Activated T-helper 1 cell treated with anti-CD3 and anti-CD28 coated beads, Interleukin-12 subunit alpha, Interleukin-12 subunit beta, Interleukin-2, Interleukin-4 antibody, amounts not matched to agents 30 ng/mL and 10 ng/mL and 1 ng/mL, durations not matched to agents 14 hours and 24 hours and 36 hours (primary cell): ENCODE measurements around the gene POLE. TPM values are rescaled to one million over a fixed set of nuclear protein-coding genes. Genes with fewer than 3 reads are reported as not detected.
A peak's percentile ranks its signal among the peaks of the same experiment; 100 is the strongest.

Experiments
- DNase-seq: peaks from one replicate; pipeline ENCODE4 v3.0.0; 2021; ENCODE audit warnings: low spot score
- H3K27ac Mint-ChIP-seq: one replicate; pipeline ENCODE4 v1.8.0; 2021; ENCODE audit warnings: mild to moderate bottlenecking, mixed read lengths
- H3K27me3 Mint-ChIP-seq: one replicate; pipeline ENCODE4 v1.8.0; 2022; ENCODE audit warnings: mild to moderate bottlenecking, moderate library complexity, mixed read lengths; ENCODE audit not compliant: insufficient read depth
- H3K36me3 Mint-ChIP-seq: one replicate; pipeline ENCODE4 v1.8.0; 2021; ENCODE audit warnings: low read depth, mixed read lengths
- H3K4me1 Mint-ChIP-seq: one replicate; pipeline ENCODE4 v1.8.0; 2021; ENCODE audit warnings: low read depth, mixed read lengths
- H3K4me3 Mint-ChIP-seq: one replicate; pipeline ENCODE4 v1.8.0; 2021; ENCODE audit warnings: mild to moderate bottlenecking, moderate library complexity, mixed read lengths
- H3K9me3 Mint-ChIP-seq: one replicate; pipeline ENCODE4 v1.8.0; 2021; ENCODE audit warnings: mixed read lengths
- intact Hi-C: fragments of 100-400 bp; cut with micrococcal nuclease; formaldehyde crosslinking; loops from one replicate; pipeline ENCODE4 v1.15.1; 2024
- total RNA-seq: library from RNA; stranded (reverse); gene quantifications from 2 replicates; pipeline ENCODE4 v1.2.3, GENCODE V29; 2022

The POLE gene
- total RNA-seq, 1 donor from 2014 or later = 168 TPM

- no peak overlapping the region for H3K27ac Mint-ChIP-seq
- DNase-seq = no peak
- H3K36me3 Mint-ChIP-seq = peaks cover 57% of the 10 kb centered on the region
- H3K9me3 Mint-ChIP-seq = no peaks in the 10 kb centered on the region
- H3K4me3 Mint-ChIP-seq = no peak overlapping the region
- H3K4me1 Mint-ChIP-seq = peaks cover 5% of the 10 kb centered on the region
- no peaks in the 10 kb centered on the region for H3K27me3 Mint-ChIP-seq
- intact Hi-C loops = no loop called here
Observed at GRCh38 chr12:132724506-132725241, 37.5 kb upstream of the POLE start.

GRCh38 chr12:132723764-132724140 lies 36.6 kb upstream of the POLE start:
- intact Hi-C loops = no loop called here
- Mint-ChIP-seq H3K4me1 (peaks cover 5% of the 10 kb centered on the region), H3K36me3 (peaks cover 60% of the 10 kb centered on the region), H3K9me3 (no peaks in the 10 kb centered on the region), H3K27me3 (no peaks in the 10 kb centered on the region), H3K27ac (no peak overlapping the region), H3K4me3 (no peak overlapping the region)
- no peak for DNase-seq

- no peak overlapping the region for H3K27ac Mint-ChIP-seq
- no peaks in the 10 kb centered on the region for H3K9me3 Mint-ChIP-seq
- no peak overlapping the region for H3K4me3 Mint-ChIP-seq
Observed at GRCh38 chr12:132723015-132723763, 36.0 kb upstream of the POLE start.

GRCh38 chr12:132720606-132721345 lies 33.6 kb upstream of the POLE start:
- H3K27ac Mint-ChIP-seq = no peak overlapping the region
- intact Hi-C loops = no loop called here

More at GRCh38 chr12:132723015-132723763, 36.0 kb upstream of the POLE start:
- intact Hi-C loops = no loop called here
- Mint-ChIP-seq H3K36me3 (peaks cover 55% of the 10 kb centered on the region), H3K4me1 (peaks cover 5% of the 10 kb centered on the region), H3K27me3 (no peaks in the 10 kb centered on the region)
- DNase-seq = no peak

GRCh38 chr12:132719954-132720324 lies 32.8 kb upstream of the POLE start:
- intact Hi-C loops = no loop called here
- DNase-seq = no peak
- peaks cover 38% of the 10 kb centered on the region for H3K36me3 Mint-ChIP-seq

More at GRCh38 chr12:132720606-132721345, 33.6 kb upstream of the POLE start:
- Mint-ChIP-seq H3K4me3 (no peak overlapping the region), H3K4me1 (peaks cover 5% of the 10 kb centered on the region), H3K27me3 (no peaks in the 10 kb centered on the region), H3K9me3 (no peaks in the 10 kb centered on the region), H3K36me3 (peaks cover 43% of the 10 kb centered on the region)
- DNase-seq = no peak

GRCh38 chr12:132719141-132719953 lies 32.2 kb upstream of the POLE start:
- Mint-ChIP-seq H3K36me3 (peaks cover 41% of the 10 kb centered on the region), H3K27me3 (no peaks in the 10 kb centered on the region), H3K9me3 (no peaks in the 10 kb centered on the region), H3K27ac (no peak overlapping the region), H3K4me1 (peaks cover 4% of the 10 kb centered on the region), H3K4me3 (no peak overlapping the region)
- DNase-seq = no peak
- intact Hi-C loops = no loop called here

More at GRCh38 chr12:132719954-132720324, 32.8 kb upstream of the POLE start:
- no peak overlapping the region for H3K27ac Mint-ChIP-seq
- no peak overlapping the region for H3K4me3 Mint-ChIP-seq
- peaks cover 5% of the 10 kb centered on the region for H3K4me1 Mint-ChIP-seq
- H3K27me3 Mint-ChIP-seq = no peaks in the 10 kb centered on the region
- H3K9me3 Mint-ChIP-seq = no peaks in the 10 kb centered on the region

- Mint-ChIP-seq H3K36me3 (peaks cover 35% of the 10 kb centered on the region), H3K4me1 (peaks cover under 1% of the 10 kb centered on the region), H3K27ac (no peak overlapping the region), H3K27me3 (no peaks in the 10 kb centered on the region), H3K4me3 (no peak overlapping the region), H3K9me3 (no peaks in the 10 kb centered on the region)
- intact Hi-C loops = no loop called here
- DNase-seq = no peak
Observed at GRCh38 chr12:132718644-132719043, 31.5 kb upstream of the POLE start.

- no peaks in the 10 kb centered on the region for H3K27me3 Mint-ChIP-seq
- H3K9me3 Mint-ChIP-seq = no peaks in the 10 kb centered on the region
- peaks cover 29% of the 10 kb centered on the region for H3K36me3 Mint-ChIP-seq
- peaks cover 6% of the 10 kb centered on the region for H3K4me1 Mint-ChIP-seq
- H3K27ac Mint-ChIP-seq = no peak overlapping the region
- no peak for DNase-seq
- intact Hi-C loops = no loop called here
- no peak overlapping the region for H3K4me3 Mint-ChIP-seq
Observed at GRCh38 chr12:132717531-132718387, 30.6 kb upstream of the POLE start.

GRCh38 chr12:132717011-132717410 lies 29.9 kb upstream of the POLE start:
- Mint-ChIP-seq H3K36me3 (peaks cover 30% of the 10 kb centered on the region), H3K27ac (no peak overlapping the region), H3K4me1 (peaks cover 10% of the 10 kb centered on the region), H3K9me3 (no peaks in the 10 kb centered on the region), H3K27me3 (no peaks in the 10 kb centered on the region), H3K4me3 (no peak overlapping the region)
- intact Hi-C loops = no loop called here
- no peak for DNase-seq

GRCh38 chr12:132716356-132716755 lies 29.2 kb upstream of the POLE start:
- no peaks in the 10 kb centered on the region for H3K27me3 Mint-ChIP-seq
- peaks cover 10% of the 10 kb centered on the region for H3K4me1 Mint-ChIP-seq
- no peak overlapping the region for H3K4me3 Mint-ChIP-seq
- intact Hi-C loops = no loop called here
- peaks cover 30% of the 10 kb centered on the region for H3K36me3 Mint-ChIP-seq
- no peak for DNase-seq
- H3K27ac Mint-ChIP-seq = no peak overlapping the region
- no peaks in the 10 kb centered on the region for H3K9me3 Mint-ChIP-seq

- H3K27me3 Mint-ChIP-seq = no peaks in the 10 kb centered on the region
- intact Hi-C loops = no loop called here
- H3K36me3 Mint-ChIP-seq = peaks cover 27% of the 10 kb centered on the region
Observed at GRCh38 chr12:132715874-132716273, 28.7 kb upstream of the POLE start.

GRCh38 chr12:132713123-132713522 lies 26.0 kb upstream of the POLE start:
- H3K4me1 Mint-ChIP-seq = peaks cover 15% of the 10 kb centered on the region
- intact Hi-C loops = no loop called here
- H3K9me3 Mint-ChIP-seq = no peaks in the 10 kb centered on the region
- no peak for DNase-seq
- no peaks in the 10 kb centered on the region for H3K27me3 Mint-ChIP-seq
- H3K36me3 Mint-ChIP-seq = peaks cover 14% of the 10 kb centered on the region
- H3K27ac Mint-ChIP-seq = no peak overlapping the region
- H3K4me3 Mint-ChIP-seq = peak overlapping the region; percentile 37

More at GRCh38 chr12:132715874-132716273, 28.7 kb upstream of the POLE start:
- Mint-ChIP-seq H3K9me3 (no peaks in the 10 kb centered on the region), H3K4me1 (peaks cover 10% of the 10 kb centered on the region), H3K27ac (no peak overlapping the region), H3K4me3 (no peak overlapping the region)
- no peak for DNase-seq
